ENCODE measurements around the gene PDGFB. TPM values are rescaled to one million over a fixed set of nuclear protein-coding genes. Genes with fewer than 3 reads are reported as not detected.

PDGFB gene
- total RNA-seq, 1 donor from 2014 or later: 19.9 TPM

DNA sequence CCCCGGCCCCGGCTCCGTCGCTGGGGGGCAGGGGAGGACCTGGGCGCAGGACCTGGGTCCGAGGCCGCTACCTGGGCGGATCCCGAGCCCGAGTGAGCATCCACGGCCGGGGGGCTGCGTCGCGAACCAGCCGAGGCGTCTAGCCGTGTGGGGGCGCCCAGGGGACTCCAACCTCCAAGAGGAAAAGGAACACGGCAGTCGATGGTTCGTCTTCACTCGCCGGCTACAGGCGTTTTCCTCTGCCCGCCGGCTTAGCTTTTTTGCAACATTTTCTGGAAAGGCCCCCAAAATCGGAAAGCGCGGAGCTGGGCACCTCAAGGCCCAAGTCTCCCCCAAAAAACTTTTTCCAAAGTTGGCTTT is 666 bp downstream of the PDGFB start:
- DNase-seq (no peak), ATAC-seq (no peak)
- intact Hi-C loops (cut with micrococcal nuclease): no loop called here

DNA sequence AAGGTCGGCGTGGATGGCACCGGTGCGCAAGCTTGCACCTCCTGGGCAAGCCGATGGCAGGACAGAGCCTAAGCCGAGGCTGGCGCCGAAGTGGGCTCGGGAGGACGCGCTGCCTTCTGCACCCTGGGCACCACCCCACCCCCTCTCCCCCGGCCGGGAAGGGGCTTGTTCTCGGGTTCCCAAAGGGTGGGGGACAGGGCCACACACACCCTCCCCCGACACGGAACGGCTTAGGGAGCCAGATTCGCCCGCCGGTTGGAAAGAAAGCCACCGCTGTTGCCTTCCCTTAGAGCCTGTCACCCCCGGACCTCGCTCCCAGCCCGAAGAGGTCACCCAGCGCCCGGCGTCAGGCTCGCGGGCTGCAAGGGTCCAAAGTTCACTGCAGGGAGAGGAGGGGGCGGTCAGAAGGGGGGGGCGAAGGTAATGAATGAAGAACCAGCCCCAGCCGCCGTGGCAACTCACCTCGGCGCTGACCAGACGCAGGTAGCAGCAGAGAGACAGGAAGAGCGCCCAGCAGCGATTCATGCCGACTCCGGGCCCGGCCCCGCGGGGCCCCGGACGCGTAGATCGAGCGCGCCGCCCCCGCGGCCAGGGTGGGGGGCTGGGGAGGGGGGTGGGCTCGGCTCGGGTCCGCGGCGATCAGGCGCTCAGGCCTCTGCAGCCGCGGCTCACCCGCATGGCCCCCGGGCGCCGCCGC is 1.2 kb downstream of the PDGFB start:
- ATAC-seq: peak; percentile 6
- intact Hi-C loops (cut with micrococcal nuclease): no loop called here
- DNase-seq: peak; percentile 57

GRCh38 chr22:39242595-39243438 is 2.0 kb downstream of the PDGFB start:
- no peak for ATAC-seq
- DNase-seq: peak; percentile 51
- intact Hi-C loops (cut with micrococcal nuclease): no loop called here

DNA sequence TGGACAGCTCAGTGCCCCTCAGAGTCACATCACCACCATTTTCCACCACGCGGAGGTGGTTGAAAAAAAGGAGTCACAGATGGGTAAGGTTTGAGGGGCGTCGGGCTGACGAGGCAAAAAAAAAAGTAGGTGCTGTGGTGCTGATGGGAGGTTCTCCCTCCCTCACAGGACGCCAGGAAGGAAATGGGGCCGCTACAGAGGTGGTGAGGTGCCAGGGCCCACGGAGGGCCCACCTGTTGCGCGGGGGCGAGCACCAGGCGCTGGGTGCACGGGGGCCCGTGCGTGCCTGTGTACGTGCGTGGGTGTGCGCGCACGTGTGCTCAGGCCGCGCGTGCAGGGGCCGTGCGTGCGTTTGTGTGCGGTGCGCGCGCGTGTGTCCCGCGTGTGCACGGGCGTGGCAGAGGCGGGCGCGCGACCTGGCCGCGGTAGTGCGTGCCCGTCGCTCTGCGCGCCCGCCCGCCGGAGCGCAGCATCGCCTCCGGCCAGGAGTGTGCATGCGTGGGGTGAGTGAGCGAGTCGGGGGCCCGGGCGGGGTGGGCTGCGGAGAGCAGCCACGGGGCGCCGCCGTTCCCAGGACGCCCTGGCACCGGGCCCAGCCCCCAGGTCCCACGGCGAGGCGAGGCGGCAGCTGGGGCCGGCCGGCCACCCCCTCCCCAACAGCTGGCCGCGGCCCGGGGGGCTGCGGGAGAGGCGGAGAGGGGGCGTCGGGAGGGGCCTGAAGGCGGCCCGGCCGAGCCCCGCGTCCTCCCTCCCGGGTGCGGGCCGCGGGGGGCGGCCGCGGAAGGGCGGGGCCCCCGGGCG is 2.8 kb downstream of the PDGFB start:
- intact Hi-C loops (cut with micrococcal nuclease): no loop called here
- DNase-seq (no peak), ATAC-seq (no peak)

DNA sequence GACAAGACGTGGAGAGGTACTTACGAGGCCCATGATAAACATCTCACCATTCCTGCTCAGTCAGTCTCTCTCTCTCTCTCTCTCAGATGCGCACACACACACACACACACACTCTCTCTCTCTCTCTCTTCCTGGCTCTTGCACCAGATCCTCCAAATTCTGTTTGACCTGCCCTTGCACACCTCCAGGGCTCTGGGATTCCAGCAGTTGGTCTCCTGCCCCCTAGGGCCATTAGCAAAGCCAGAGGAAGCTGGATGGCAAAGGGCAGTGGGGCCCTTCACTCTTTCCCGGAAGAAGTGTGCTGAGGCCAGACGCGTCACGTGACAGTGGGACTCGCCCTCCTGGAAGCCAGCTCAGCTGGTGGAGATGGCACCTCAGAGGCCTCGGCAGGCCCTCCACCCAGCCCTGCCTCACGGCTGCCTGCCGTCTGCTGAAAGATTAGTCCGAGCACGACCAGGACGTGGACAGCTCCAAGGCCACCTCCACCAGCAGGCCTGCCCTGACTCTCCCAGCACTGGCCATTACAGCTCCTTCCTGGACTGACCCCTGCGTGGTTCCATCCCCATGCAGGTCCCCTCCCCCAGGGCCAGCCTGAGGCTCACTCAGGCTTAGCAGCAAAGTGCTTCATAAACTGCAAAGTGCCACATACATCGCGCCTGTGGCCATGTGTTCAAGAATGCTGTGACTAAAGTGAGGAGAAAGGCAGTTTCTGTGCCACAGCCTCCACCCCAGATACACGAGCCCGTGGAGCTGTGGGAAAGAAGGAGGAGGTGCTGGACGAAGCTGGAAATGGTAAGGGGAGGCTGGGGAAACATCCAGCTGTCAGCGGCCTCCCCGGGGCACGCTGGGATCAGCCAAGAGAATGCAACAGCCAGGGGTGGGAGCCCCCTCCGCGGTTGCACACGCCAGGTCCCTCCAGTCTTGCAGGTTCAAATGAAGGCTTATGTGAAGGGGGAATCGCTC is 3.7 kb downstream of the PDGFB start:
- ATAC-seq: peak; percentile 3
- intact Hi-C loops (cut with micrococcal nuclease): no loop called here
- DNase-seq: peak; percentile 70

- no peak for DNase-seq
- intact Hi-C loops (cut with micrococcal nuclease): loop anchor here (10.0 kb wide), 2 partner anchors 55 to 65 kb away; no protein-coding TSS in a partner anchor
Observed at GRCh38 chr22:39239561-39240423, 5.0 kb downstream of the PDGFB start.

DNA sequence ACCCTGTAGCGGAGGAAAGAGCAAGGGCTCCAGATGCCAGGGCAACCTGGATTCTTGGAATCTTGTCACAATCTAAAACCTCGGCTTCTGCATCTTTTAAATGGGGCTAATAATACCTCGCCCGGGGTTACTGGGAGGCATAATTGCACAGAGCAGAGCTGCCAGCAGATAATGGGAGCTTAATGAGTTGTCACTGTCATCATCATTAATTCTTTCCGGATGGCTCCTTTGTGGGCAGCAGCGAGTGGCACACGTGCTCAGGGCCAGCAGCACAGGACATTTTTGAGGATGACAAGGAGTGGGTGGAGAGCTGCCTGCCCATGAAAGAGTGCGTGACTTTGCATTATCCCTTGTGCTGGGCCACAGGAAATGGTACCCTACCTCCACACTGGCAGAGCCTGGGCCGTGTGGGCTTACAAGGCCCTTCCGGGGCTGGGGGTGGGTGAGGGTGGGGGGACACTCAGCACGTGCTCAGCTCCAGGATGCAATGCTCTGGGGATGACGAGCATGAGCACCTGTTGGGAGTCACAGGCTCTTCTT is 5.7 kb downstream of the PDGFB start:
- DNase-seq: no peak
- no peak for ATAC-seq
- intact Hi-C loops (cut with micrococcal nuclease): loop anchor here (10.0 kb wide), 2 partner anchors 56 to 64 kb away; no protein-coding TSS in a partner anchor

More at GRCh38 chr22:39239561-39240423, 5.0 kb downstream of the PDGFB start:
- ATAC-seq: no peak

- no peak for DNase-seq
- intact Hi-C loops (cut with micrococcal nuclease): loop anchor here (10.0 kb wide), 2 partner anchors 56 to 64 kb away; no protein-coding TSS in a partner anchor
- no peak for ATAC-seq
Observed at GRCh38 chr22:39238561-39238960, 6.2 kb downstream of the PDGFB start.

DNA sequence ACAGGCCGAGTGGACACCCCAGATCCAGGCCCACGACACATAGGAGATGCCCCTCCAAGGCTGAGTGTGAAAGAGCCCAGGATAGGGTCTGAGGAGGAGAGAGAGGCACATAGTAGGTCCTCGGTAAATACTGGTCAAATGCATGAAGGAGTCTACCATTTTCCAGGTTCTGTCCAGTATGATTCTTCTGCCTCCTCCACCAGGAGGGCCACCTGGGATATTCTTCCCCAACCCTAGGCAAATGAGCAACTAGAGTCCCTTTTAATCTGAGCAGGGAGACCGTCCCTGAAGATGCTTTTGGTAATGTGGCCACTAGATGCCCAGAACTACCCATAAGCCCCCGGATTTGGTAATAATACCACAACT is 6.7 kb downstream of the PDGFB start:
- DNase-seq (no peak), ATAC-seq (no peak)
- intact Hi-C loops (cut with micrococcal nuclease): loop anchor here (10.0 kb wide), 2 partner anchors 57 to 63 kb away; no protein-coding TSS in a partner anchor

DNA sequence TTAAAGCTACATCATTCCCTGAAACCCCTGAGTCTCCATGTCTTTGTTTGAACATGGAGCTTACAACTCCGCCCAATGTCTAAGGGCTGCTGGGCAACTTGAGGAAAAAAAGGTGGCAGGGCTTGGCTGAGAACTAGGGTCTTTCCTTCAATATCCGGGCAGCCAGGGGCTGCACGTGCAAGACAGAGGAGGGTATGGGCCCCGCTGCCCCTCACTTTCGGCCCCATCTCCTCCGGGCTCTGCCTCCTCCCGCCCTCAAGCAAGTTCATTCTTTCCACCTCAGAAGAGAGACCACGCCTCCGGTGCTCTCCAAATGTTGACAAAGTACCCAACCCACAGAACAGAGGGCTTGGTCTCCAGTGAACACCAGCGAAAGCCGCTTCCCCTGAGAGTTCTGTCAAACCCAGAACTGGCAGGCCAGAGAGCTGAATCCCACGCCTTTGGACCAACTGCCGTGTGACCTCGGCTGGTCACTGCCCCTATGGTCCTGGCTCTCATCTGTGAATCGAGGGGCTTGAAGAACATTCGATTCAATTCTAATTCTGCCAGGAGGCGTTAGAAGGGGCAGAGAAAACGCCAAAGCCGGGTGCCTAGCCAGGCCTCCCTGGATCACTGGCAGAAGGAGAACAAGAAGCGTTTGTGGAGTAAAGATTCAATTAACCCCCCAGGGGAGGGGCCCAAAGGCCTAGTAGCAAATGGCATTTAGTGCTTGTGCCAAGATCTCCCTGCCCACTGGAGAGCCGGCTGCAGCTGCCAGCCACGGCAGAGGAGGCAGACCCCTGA is 7.3 kb downstream of the PDGFB start:
- intact Hi-C loops (cut with micrococcal nuclease): loop anchor here (10.0 kb wide), 2 partner anchors 57 to 63 kb away; no protein-coding TSS in a partner anchor

GRCh38 chr22:39236321-39237317 is 8.2 kb downstream of the PDGFB start:
- ATAC-seq: peak; percentile 66
- intact Hi-C loops (cut with micrococcal nuclease): loop anchor here (10.0 kb wide), 2 partner anchors 58 to 62 kb away; no protein-coding TSS in a partner anchor
- DNase-seq: peak; percentile 74

More for the DNA sequence above, 7.3 kb downstream of the PDGFB start:
- ATAC-seq: no peak
- no peak for DNase-seq

GRCh38 chr22:39234867-39235687 is 9.7 kb downstream of the PDGFB start:
- intact Hi-C loops (cut with micrococcal nuclease): loop anchor here (10.0 kb wide), 2 partner anchors 60 kb away; no protein-coding TSS in a partner anchor
- DNase-seq (peak; percentile 90), ATAC-seq (peak; percentile 72)

DNA sequence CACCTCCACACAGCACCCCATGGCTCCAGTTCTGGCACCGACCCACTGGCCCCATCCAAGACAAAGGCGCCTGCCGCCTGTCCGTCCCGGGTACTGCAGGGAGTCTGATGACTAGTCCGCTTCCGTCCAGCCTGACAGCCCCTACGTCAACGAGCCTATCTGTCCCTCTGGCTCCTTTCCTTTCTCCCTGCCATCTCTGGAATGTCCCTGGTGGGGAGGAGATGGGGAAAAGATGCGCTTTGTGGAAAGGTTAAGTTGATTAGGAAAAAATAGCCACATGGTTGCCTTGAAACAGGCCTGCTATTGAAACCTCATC is 10.4 kb downstream of the PDGFB start:
- ATAC-seq (peak; percentile 65), DNase-seq (peak; percentile 77)
- intact Hi-C loops (cut with micrococcal nuclease): loop anchor here (10.0 kb wide), 2 partner anchors 60 kb away; no protein-coding TSS in a partner anchor

All from left ventricle myocardium superior (tissue), 1 donor.